SH-SY5Y (cell line): ENCODE data around the gene SLIT1.

Source experiments
- GATA2 ChIP-seq: IDR thresholded peaks from 2 replicates; pipeline ENCODE4 v1.6.1; 2011; ENCODE audit warnings: mild to moderate bottlenecking, low read depth, low read length
- GATA3 ChIP-seq: IDR thresholded peaks from 2 replicates; pipeline ENCODE4 v1.6.1; 2011; ENCODE audit warnings: low read depth, mild to moderate bottlenecking, low read length, moderate library complexity

SLIT1 gene

GRCh38 chr10:97067716-97068391 lies 117.9 kb downstream of the SLIT1 start:
- TF ChIP-seq GATA2, result no peak
- TF ChIP-seq GATA3, result no peak

DNA sequence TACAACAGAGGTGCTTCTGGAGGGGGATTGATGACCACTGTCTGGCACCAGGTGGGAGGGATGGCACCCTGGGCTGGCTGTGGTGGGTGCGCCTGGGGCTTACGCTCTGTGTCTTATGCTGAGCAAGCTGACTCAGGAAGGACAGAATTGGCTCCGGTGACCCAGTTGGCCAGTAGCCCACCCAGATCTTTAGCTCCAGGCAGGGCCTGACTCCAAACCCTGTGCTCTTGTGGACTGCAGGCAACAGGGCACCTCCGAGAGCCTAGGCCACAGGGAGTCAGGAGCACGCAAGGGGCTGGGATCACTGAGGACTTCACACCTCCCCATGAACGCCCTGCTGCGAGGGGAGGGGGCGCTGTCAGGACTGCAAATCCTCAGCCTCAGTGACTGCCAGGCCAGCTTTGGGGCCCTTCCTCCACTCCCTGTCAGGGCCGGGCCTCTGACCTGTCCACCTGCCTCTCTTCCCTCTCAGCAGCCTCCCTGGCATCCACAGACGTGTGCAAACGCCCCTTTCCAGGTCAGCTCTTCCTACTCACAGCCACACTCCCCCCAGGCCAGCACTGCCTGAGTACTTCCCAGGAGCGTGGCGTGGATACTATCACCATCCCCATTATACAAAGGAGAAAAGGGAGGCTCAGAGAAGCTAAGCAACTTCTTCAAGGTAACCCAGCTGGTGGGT lies 118.7 kb downstream of the SLIT1 start:
- TF ChIP-seq GATA2 (no peak), GATA3 (no peak)

DNA sequence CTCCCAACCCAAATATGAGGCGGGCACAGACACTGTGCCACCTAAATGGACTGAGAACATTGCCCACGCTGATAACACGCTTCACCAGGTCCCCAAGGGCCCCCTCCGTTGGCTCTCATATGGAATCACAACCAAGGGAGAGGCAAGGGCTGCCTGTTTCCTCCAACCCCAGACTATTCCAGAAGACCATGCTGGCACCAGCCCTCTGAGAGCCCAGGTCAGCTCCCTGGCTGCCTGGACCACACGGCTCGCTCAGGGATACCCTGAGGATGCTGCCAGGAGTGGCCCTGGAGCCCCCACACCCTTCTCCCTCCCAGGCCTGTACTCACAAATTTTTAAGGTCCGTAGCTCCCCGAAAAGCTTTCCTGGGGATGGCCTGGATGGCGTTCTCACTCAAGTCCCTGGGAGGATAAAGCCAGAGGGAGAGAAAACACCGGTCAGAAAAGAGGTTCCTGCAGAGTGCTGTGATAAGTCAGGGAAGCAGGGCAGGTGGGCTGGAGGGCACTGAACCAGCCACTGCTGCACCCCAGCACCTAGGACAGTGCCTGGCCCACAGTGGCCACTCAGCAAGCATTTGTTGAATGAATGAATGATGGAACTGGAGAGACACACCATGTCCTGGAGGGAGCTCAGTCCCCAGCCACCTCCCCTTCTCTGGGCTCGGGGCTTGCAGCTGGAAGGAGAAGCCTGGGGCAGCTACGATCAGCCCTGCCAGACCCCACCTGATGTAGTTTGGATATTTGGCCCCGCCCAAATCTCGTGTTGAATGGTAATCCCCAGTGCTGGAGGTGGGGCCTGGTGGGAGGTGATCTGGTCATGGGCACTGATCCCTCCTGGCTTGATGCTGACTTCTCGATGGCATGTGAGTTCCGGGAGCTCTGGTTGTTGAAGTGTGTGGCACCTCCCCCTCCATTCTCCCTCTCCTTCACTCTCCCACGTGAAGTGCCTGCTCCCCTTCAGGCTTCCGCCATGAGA lies 119.8 kb downstream of the SLIT1 start:
- TF ChIP-seq GATA2 (no peak), GATA3 (no peak)

- TF ChIP-seq GATA3, result no peak
- no peak for TF ChIP-seq GATA2
Measured at GRCh38 chr10:97065128-97065527, 120.6 kb downstream of the SLIT1 start.

DNA sequence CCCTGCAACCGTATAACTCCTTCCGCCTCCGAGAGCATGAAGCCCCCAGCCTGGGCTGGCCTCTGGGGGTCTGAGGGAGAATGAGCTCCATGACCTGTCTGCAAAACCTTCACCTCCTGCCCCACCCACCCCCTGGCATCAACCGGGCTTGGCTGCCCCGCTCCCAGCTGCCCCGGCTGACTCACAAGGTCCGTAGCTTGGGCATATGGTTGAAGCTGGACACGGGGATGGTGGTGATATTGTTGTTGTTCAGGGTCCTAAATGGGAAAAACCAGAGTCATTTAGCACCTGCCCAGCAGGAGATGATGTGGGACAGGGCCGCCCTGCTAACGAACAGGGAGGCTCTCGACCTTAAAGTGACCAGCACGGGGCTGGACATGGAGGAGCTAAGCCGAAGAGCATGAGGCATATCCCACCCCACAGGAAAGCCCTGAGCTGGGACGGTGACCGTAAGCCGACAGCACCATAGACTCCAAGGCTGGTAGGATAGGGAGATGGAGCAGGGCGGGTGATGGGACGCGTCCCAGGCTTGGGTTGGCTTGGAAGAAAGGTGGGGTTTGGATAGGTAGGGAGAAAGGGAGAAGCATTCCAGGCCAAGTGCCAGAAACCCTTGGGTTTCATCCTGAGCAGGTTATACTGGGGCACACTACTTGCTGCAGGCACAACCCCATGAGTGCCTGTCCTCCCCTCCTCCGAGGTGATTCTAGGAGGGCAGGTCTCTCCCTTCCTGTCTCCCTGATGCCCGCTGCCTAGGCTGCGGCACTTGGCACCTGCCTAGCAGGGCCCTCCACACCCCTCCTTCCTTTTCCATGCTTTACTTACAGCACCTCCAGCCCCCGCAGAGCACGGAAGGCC lies 121.5 kb downstream of the SLIT1 start:
- no peak for TF ChIP-seq GATA2
- no peak for TF ChIP-seq GATA3

DNA sequence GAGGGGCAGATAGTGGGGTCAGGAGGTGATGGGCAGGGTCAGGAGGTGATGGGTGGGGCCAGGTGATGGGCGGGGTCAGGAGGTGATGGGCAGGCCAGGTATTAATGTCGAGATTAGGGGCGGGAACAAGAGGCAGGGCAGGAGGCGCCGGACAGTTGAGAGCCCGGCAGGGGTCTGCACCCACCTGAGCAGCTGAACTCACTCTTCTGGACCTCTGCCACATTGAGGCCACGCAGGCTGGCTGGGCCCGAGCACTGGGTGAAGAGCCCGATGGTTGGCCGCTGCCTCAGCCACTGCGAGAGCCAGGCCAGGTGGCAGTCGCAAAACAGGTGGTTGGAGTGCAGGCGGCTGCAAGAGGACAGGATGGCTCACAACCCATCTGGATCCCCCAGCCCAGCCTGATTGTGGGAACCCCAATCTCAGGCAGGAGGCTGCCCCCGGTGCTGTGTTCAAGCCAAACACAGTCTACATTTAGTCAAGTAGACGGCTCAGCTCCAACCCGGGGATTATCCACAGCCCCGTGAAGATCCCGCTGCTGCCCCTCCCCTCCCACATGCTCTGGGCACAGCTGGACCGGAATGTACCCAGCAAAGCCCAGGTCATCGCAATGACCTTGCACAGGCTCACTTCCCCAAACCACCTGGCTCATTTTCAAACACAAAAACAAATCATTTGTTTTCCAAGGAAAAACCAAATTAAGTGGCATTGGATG lies 122.3 kb downstream of the SLIT1 start:
- no peak for TF ChIP-seq GATA2
- no peak for TF ChIP-seq GATA3

- no peak for TF ChIP-seq GATA2
- no peak for TF ChIP-seq GATA3
Measured at GRCh38 chr10:97062456-97062855, 123.3 kb downstream of the SLIT1 start.

- no peak for TF ChIP-seq GATA3
Measured at GRCh38 chr10:97062046-97062445, 123.7 kb downstream of the SLIT1 start.

DNA sequence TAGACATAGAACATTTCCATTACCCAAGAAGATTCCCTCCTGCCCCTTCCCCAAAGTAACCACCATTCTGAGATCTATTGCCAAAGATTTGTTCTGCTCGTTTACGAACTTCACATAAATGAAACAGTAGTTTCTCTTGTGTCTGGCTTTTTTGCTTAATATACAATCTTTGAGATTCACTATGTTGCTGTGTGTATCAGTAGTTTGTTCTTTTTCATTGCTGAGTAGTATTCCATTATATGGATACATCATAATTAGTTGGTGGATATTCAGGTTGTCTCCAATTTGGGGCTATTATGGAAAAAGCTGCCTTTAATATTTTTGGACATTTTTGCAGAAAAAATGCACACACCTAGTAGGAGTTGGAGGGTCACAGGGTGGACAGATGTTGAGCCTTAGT lies 124.3 kb downstream of the SLIT1 start:
- no peak for TF ChIP-seq GATA2
- TF ChIP-seq GATA3, result no peak

DNA sequence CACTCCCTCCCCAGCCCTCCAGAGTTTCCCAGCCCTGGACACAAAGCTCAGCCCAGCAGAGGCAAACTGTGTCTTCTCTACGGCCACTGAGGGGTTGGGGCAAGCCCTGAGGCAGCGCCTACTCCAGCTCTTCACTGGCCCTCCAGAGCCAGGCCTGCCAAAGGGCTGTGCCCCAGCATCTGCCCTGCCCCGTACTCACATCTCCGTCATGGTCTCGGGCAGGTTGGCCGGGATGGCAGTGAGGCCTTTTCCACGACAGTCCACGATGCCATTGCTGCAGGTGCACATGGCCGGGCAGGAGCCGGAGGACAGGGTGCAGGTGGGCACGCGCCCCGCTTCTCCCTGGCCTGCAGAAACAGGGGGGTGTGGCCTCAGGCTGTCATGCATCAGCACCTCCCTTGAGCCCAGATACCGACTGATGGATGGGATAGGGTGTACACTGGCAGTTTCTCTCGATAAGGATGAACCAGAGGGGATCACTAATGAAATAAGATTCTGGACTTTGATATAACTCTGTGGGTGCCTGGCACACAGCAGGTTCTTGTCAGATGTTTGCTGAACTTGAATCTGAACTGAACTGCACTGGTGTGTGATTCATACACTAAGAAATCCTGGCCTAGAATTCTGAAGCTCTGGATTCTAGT lies 125.2 kb downstream of the SLIT1 start:
- no peak for TF ChIP-seq GATA3
- peak; percentile 80 for TF ChIP-seq GATA2

DNA sequence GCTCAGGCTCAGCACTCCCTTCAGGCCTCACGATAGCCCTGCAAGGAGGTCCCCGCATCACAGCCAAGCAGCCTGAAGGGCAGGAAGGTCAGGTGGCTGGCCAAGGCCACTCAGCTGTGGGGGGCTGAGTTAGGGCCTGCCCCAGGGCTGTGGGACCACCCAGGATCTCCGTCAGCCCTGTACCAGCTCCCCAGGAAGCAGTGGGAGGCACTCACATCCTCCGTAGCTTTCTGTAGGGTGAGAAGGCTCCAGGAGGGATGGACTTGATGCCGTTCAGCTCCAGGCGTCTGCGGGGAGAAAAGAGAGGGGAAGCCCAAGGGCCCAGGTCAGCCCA lies 125.9 kb downstream of the SLIT1 start:
- TF ChIP-seq GATA2, result no peak
- TF ChIP-seq GATA3, result no peak

DNA sequence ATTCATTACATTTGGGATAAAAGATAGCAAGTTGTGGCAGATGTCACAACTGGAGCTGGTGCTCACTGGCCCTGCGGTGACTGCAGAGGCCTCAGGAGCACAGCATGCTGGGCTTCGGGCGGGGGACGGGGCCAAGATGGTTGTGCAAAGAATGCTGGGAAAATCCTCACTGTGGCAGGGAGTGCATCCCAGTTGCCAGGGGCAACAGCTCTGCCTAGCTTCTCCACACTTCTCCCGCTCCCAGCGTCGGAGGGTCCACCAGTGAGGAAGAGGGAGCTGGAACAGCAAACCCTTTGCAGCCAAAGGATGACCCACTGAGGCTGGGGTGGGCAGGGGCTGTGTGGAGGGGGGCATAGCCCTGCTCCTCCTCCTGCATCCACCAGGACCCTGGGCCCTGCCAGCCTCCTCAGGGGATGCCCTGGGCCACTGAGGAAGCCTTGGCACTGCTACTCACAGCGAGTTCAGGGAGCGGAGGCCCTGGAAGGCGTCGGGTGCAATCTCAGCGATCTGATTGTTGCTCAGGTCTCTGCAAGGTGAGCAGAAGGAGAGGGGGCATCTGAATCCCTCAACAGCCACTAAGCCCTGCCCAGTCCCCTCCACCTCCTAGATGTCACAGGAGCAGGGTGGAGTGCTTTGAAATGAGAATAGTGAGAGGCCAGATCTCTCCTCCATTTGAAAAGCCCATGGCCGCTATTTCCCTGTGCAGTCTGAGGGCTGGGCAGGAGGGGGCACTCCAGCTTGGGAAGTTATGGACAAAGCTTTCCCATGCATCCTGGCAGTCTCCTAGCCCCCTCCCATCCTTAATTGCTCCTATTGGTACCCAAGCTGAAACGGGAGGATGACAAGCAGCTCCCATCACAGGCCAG lies 126.5 kb downstream of the SLIT1 start:
- TF ChIP-seq GATA3, result no peak
- no peak for TF ChIP-seq GATA2

GRCh38 chr10:97058521-97058920 lies 127.2 kb downstream of the SLIT1 start:
- TF ChIP-seq GATA2 (no peak), GATA3 (no peak)
